ENCODE data around the gene PCSK5.

Gene PCSK5

DNA sequence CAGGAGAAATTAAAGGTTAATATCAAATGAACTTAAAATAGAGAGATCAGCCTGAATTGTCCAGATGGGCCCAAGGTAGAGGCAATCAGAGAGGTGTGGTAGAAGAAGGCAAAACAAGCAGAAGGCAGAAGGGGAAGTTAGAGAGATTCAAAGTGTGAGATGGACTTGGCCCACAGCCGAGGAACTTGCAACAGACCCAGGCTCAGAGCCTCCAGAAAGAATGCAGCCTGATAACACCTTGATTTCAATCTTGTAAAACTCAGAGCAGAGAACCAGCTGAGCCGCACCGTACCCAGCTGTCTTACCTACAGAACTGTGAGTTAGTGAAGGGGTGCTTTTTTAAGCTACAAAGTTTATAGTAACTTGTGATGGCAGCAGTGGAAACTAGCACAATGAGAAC, 312.9 kb downstream of the PCSK5 start:
- DNase-seq, result no peak

DNA sequence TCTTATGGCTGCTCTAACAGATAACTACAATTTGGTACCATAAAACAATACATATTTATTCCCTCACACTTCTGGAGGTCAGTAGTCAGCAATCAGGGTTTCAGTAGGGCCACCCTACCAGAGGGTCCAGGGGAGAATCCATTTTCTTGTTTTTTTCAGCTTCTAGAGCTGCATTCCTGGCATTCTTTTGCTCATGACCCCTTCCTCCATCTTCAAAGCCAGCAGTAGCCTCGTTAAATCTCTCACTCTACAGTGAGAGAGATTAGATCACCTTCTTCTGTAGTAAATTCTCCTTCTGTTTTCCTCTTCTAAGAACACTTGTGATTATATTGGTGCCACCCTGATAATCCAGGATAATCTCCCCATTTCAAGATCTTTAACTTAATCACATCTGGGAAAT, 316.3 kb downstream of the PCSK5 start:
- DNase-seq, result no peak

DNA sequence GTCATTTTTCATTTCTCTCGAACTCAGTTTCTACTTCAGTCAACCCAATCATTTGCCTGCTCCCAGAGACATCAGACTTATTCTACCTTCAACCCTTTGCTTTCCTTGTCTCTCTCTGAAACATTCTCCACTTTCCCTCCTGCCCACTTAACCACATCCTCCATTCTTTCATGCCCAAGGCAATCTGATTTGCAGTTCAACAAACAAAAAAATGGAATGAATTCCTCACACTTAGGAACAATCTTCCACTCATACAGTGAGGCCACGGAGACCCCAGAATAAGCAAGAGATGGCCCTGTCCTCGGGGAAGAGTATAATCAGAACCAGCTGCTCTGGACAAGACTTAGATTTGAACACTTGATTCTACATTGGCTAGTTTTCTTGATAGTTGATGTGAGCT, 323.3 kb downstream of the PCSK5 start:
- DNase-seq, result no peak

DNA sequence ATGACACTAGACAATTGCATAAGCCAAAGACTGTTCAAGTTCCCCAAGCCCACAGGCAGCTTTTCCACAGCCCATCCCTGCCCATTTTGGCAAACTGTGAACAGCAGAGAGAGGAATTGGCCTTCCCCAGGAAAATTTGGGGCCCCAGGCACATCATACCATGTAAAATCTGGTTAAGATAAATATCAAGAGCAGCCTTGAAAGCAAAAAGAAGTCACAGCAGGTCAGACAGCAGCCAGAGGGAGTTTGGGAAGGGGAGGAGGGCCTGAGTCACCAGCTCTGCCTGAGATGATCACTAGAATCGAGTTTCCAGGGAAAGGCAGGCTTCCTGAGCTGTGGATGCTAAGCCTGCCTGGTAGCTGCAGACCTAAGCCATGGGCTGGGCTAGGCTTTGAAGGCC, 324.6 kb downstream of the PCSK5 start:
- no peak for DNase-seq

DNA sequence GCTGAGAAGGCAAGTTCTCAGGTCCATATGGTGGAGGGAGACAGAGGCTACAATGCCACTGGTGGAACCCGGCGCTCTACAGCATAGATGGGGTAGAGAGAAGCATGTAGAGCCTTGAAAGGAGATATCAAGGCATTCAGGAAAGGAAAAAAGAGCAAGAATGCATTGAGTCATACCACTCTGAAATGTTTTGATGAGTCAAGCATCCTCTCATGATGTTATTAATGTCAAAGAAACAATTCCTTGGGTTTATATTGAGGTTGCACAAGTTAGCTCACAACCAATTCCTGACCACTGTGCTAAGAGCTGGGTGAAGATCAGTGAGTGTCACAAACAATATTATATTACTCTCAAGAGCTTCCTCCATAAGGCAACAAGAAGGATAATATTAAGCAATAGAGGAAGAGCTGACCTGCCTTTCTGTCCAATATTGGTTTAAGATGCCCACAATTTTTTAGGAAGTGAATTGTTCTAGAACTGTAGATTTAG, 325.7 kb downstream of the PCSK5 start:
- DNase-seq, result no peak

DNA sequence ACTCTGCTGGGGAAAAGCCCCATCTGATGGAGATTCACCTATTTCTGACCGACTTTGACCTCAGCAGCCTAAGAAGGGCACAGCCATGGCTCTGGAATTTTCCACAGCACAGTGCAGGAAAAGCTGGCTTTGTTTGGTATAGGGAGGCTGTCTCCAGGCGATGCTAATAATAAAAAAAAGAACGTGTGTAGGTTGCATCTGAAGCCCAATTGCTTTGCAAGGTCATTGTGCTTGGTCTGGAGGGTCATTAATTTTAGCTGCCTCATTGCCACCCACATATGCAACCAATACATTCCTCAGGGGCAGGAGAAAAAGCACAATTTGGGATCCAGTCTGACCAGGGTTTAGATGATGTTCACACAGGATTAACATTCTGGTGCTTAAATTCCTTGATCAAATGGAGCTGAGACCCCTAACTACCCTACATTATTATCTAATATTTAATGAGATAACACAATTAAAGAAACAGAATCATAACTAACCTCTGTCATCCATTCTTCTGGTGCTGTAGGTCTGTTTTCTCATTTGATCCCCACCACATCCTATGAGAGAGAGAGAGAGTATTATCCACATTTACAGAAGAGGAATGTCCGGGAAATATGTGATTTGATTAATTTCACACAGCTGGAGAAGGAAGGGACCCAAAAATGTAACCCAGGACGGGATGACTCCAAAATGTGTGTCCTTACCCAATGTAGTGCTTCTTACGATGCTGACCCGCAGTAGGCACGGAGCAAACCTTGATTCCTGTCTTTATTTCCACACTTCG, 327.8 kb downstream of the PCSK5 start:
- DNase-seq, result no peak

DNA sequence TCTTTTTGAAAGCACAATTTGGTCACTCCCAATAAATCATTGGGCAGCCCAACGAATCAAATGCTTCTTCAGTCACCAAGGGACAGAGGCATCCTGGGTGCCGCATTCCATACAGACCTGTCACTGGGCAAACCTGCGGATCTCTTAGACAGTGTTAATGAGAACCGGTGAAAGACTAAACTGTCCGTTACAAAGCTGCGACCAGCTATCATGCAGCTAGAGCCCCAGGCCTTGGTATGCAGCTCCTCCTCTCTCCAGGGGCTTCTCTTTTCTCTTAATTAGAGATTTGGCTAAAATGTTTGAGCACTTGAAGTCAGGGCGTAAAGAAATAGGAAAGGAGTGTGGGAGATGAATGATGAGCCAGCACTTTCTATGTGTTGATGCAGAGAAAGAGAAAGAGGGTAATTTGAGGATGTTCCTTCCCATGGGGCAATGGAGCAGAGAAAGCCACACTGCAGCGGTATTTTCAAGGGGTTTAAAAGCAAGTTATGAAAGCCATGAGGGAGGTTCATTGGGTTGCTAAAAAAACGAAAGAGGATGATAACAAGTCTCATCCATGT, 328.5 kb downstream of the PCSK5 start:
- peak; percentile 35 for DNase-seq

DNA sequence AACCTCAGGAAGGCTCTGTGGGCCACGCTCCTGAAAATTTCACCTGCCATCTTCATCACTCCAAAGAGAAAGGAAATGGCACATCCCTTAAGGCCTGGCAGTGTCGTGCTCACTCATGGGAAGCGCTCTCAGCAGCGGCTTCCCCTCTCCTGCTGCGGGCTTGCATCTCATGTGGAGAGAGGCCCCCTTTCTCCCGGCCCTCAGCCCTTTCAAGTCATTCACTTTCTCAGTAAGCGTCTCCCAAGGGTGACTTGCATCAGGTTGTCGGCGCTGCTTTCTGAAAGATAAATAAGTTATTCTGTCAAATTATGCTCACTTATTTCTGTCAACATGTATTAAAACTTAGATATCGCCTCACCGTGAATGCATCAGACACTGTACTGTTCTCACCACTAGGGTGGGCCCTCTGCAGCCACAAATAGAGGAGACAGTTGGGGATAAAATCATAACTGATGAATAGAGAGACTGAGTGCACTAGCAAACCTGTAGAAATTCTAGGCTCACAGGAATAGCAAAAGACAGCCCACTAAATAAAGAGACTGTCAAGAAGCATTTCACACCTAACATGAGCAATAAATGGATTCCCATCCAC, 329.2 kb downstream of the PCSK5 start:
- peak; percentile 61 for DNase-seq

DNA sequence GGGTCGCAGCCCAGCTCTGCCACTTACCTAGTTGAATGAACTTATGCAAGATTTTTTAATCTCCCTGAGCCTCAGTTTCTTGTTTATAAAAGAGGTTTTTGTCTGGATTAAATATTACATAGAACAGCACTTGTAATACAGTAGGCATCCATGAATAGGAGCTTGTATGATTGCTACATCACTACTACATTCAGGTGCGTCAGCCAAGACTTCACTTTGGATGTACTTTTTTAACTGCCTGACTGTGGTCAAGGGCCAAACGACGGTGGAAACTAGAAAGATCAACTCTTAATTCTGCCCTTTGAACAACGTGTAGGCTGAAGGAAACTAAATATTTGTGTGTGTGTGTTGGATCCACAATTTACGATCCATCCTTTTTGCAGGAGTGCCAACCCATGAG, 330.9 kb downstream of the PCSK5 start:
- DNase-seq, result no peak

DNA sequence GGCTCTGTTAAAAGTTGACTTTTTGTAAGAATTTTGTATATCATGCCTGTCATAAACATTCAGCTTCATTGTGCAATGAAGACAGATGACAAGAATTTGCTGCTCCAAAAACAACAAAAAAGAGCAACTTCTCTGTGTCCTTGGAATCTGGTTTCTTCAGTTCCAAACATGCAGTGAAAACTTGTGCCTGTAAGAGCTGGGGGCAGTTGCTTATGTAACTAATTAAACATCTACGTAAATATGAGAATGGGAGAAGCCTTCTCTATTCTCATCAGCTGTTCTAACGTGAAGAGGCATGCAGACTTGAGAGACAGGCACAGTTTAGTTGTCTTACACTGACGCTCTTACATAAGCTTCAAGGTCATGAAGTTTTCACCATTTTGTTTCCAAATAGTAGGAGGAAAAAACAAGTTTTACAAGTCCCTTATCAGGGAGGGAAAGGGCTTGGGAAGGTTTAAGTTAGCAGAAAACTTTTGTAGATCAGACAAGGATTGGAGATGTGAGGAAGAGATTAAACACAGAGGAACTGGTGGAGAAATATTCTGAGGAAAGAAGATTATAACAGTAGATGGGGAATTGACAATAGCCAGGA, 333.4 kb downstream of the PCSK5 start:
- no peak for DNase-seq

DNA sequence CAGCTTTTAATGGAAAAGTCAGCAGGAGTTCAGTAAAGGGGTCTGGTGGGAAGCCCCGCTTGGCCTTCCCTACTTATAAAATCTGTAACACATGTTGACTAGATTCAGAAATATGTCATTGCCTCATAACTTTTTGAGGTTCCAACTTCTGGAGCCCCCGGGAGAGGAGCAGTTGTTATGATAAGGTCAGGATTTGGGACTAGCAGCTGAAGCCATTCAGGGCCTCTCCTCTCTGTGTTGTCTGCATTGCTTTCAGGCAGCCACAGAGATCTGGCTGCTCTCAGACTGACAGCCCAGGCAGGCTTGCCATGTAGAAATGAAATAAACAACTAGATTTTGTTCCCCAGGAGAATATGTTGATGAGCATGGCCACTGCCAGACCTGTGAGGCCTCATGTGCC, 336.7 kb downstream of the PCSK5 start:
- no peak for DNase-seq

DNA sequence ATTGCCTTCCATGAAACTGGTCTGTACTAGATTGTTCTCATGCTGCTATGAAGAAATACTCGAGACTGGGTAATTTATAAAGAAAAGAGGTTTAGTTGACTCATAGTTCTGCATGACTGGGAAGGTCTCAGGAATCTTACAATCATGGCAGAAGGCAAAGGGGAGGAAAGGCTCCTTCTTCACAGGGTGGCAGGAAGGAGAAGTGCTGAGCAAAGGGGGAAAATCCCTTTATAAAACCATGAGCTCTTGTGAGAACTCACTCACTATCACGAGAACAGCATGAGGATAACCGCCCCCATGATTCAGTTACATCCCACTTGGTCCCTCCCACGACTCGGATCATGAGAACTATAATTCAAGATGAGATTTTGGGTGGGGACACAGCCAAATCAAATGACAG, 340.5 kb downstream of the PCSK5 start:
- no peak for DNase-seq

DNA sequence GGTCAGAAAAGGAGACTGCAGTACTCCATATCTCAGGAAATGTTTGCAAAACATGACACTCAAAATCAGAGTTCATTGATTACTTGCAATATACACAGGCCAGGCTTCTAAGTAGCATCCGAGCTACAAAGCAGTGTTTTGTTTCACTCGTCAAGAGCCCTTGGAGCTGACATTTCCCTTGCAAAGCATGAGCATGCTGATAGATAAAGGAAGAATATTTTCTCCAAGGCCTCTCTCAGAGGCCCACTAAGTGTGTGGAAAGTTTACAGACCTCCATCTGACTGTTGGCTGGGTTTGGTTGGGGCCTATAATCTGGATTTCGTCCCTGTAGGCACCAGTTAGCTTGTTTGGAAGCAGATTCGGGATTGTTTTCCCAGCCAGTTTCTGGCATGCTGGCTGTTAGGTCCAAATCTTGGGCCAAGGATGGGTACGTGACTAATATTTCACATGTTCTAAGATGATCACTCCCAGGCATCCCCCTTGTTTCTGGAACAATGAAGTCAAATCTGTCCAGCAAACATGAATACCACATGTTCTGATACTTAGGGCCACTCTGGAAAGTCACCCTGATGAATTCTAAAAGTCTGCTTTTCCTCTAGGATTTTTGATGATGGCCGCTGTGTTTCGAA, 342.5 kb downstream of the PCSK5 start:
- DNase-seq, result no peak

DNA sequence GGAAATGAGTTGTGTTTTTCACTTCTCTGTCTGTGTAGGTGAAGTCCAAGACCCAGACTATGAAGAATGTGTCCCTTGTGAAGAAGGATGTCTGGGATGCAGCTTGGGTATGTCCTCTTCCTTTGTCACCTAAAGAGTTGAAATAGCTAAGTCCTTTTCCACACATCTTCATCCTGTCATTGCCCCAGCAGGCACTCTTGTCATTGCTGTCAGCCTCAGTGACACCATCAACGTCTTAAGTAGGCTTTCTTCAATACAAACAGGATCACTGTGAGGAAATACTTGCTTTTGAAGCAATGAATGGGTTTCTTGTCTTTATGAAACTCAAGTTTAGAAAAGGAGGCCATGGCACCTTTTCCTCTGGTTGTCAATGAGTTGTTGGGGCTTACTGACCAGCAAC, 350.1 kb downstream of the PCSK5 start:
- DNase-seq, result no peak

DNA sequence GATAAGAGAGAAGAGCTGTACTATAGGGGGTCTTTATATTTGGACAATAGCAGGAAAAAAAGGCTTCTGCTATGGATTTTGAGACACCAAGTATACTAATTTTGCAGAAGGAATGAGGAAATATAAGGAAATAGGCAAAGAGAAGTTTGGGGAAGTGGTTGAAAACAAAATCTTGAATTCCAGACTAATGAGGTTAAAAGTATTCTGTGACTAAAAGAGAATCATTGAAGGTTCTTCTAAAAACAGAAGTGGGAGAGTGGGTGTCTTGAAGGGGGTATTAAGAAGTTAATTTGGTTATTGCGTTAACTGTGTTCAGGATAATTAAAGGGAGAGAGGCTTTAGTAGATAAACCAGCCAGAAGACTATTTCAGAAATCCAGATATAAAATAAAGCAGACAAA, 355.0 kb downstream of the PCSK5 start:
- DNase-seq, result no peak

DNA sequence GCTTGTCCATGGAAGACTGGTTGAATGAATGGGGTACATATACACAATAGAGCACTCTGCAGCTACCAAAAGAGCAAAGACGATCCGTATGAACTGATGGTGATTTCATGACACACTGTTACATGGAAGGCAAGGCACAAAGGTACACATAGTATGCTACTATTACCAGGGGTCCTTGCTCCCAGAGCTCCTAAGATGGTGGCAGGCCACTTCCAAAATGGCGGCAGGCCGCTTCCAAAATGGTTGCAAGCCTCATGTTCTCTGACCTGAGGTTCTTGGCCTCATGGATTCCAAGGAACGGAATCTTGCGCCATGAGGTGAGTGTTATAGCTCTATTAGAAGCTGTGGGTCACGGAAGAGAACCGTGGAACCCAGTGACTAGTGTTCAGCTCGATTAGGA, 356.2 kb downstream of the PCSK5 start:
- DNase-seq, result no peak

DNA sequence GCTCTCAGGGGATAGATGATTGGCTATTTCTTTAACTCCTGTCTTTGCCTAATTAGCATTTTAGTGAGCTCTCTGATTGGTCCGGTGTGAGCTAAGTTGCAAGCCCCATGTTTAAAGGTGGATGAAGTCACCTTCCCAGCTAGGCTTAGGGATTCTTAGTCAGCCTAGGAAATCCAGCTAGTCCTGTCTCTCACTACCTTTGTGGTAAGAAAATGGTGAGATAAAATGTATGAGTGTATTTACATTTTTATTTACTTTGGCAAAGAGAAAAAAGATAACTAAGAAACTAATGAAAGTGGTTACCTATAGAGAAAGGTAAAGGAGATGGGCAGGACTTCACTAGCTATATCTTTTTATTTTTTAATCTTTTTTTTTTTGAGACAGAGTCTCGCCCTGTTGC, 357.0 kb downstream of the PCSK5 start:
- no peak for DNase-seq

DNA sequence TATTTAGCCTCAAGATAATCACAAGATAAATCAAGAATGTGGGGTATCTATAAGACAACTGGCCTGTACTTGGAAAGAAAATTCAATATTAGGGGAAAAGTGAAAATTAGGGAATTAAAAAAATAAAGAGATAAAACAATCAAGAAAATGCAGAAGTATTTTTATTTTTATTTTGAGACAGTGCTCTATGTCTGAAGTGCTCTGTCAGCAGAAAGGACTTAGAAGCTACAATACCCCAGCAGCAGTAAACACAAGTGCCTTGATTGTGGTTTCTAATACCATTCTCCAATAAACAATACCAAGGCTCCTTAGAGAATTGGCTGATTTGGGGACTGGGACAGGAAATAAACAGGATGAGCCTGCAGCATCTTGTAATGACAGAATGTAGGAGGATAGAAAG, 358.8 kb downstream of the PCSK5 start:
- no peak for DNase-seq

DNA sequence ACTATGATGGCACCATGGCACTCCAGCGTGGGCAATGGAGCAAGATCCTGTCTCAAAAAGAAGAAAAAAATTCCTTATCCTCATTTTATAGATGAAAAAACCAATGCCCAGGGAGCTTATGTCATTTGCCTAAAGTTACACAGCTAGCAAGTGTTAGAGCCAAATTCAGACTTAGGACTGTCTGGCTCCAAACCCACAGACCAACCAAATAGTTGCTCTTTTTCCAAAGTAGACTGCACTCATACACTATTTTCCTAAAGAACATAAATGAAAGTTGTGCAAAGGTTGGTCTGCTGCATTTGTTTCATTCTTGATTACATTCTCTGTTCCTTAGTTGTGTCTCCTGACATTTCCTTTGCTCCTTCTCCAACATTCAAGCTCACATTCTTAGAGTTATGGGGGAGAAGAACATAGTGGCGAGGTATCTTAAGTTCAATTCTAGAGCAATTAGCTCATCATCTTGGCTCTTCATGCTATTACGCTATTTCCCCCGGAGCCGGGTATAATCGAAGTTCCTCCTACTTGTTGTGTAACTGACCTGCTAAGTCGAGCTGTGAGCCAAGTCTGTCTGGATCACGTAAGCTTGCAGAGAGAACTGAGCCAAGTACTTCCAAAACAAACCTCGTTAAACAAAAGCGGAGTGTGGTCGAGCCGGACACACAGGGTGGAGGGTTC, 365.4 kb downstream of the PCSK5 start:
- no peak for DNase-seq

DNA sequence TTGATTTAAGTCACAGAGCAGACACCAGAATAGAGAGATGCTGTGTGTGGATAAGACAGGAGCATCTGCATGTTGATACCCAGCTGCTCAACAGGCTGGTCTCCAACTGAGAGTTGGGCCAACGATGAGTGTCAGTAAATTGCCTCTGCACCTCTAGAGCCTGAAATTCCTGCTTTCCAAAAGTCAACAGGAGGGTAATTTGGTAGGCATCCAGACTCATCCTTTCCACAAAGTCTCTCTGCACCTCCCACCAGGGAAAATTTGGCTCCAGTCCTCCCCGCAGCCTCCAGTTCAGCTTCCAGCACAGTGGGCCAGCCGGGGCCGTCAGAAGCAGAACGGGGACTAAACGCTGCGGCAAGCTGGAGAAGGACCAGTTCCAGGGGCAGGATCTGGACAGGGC, 366.8 kb downstream of the PCSK5 start:
- DNase-seq, result no peak

DNA sequence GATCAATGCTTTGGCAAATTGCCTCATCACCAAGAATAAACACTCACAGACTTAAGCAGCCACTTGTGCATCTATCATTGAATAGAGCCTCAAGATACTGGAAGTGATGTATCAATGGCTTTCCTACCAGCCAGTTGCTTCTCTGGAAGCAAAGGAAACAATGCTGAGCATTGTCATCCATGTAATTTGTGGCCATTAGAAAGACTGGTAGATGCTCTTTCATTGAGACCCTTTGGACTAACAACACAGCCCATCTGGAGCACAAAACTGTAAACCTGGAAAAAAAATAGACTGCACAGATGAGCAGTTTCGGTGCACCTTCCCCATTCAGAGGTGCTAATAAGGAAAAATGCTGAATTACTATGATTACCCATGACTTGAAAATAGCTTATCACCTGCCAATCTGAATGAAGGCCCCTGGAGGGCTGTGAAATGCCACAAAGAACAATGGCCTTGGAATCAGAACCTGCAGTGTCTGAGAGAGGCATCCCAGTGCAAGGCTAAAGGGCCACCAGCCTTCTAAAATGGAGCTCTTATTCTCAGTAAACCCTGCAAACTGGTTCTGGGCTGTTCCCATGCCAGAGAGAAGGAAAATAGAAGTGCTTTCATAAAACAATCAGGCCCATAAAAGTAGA, 376.3 kb downstream of the PCSK5 start:
- DNase-seq, result peak; percentile 29

DNA sequence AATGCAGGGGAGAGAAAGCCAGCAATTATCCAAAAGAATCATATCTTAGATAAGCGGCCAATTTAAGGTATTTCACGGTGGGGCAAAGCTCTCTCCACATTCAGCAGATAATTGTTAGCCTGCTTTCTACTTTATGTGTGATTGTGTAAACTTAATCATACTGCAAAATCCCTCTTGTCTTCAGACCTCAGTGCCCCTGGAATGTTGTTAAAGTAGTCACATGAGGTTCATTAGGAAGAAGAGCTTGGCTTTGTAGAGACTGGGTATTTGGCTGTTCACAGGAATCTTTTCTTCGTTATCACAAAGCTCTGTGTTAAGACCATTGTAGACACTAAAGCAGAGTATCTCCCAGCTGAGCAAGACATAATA, 376.8 kb downstream of the PCSK5 start:
- peak; percentile 22 for DNase-seq

DNA sequence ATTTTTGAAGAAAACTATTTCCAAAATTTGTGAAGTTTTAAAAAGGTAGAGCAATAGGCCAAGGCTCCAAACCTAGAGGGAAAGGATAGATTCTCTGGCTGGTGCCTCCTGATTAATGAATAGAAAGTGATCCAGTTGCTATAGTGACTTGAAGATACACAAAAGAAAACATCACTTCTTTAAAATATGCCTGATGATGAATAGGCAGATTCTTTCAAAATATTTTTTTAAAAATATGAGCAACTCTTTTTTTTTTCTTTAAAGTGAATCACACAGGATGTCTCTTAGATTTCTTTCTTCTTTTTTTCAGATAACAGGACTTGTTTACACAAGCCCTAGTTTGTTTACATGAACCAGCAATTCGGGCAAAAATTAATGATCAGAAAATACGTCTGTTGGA, 379.3 kb downstream of the PCSK5 start:
- DNase-seq, result no peak
